DOHH2 (cell line): ENCODE data around the gene APOL4.

Experiments used
- H3F3A ChIP-seq: fragments of 200-600 bp; sonication (generic), shearing (Covaris generic); 2 replicates; pipeline ENCODE4 v1.6.0; 2016; ENCODE audit warnings: antibody characterized with exemption, mild to moderate bottlenecking; ENCODE audit not compliant: control insufficient read depth, insufficient read depth
- H3K27ac ChIP-seq: fragments of 200-600 bp; sonication (generic); 2 replicates; pipeline ENCODE4 v1.5.1; 2014; ENCODE audit warnings: low read depth, mild to moderate bottlenecking, low read length, moderate library complexity
- H3K27me3 ChIP-seq: fragments of 200-600 bp; sonication (generic); 2 replicates; pipeline ENCODE4 v1.6.1; 2014; ENCODE audit warnings: mild to moderate bottlenecking, low read length, mixed read lengths; ENCODE audit not compliant: control insufficient read depth
- H3K36me3 ChIP-seq: fragments of 200-600 bp; sonication (generic); 2 replicates; pipeline ENCODE4 v1.6.1; 2014; ENCODE audit warnings: mild to moderate bottlenecking, low read length, moderate library complexity, mixed read lengths; ENCODE audit not compliant: control insufficient read depth
- H3K4me1 ChIP-seq: fragments of 200-600 bp; sonication (generic); 2 replicates; pipeline ENCODE4 v1.6.1; 2014; ENCODE audit warnings: mild to moderate bottlenecking, low read length, mixed read lengths; ENCODE audit not compliant: control insufficient read depth
- H3K4me2 ChIP-seq: fragments of 200-600 bp; sonication (generic); 2 replicates; pipeline ENCODE4 v1.6.0; 2014; ENCODE audit warnings: mild to moderate bottlenecking, low read length, moderate library complexity
- H3K4me3 ChIP-seq: fragments of 200-600 bp; sonication (generic); 2 replicates; pipeline ENCODE4 v1.5.1; 2014; ENCODE audit warnings: mild to moderate bottlenecking, low read length, mixed read lengths
- H3K79me2 ChIP-seq: fragments of 200-600 bp; sonication (generic); 2 replicates; pipeline ENCODE4 v1.6.1; 2014; ENCODE audit warnings: mild to moderate bottlenecking, low read length, mixed read lengths; ENCODE audit not compliant: control insufficient read depth
- H3K9me2 ChIP-seq: fragments of 200-600 bp; sonication (generic); replicated peaks from 2 replicates; pipeline ENCODE4 v1.6.1; 2014; ENCODE audit warnings: mild to moderate bottlenecking, low read length, mixed read lengths; ENCODE audit not compliant: control insufficient read depth
- H3K9me3 ChIP-seq: fragments of 200-600 bp; sonication (generic); 2 replicates; pipeline ENCODE4 v1.6.1; 2014; ENCODE audit warnings: antibody characterized with exemption, low read length, mixed read lengths; ENCODE audit not compliant: control insufficient read depth, insufficient read depth
- H4K20me1 ChIP-seq: fragments of 200-600 bp; sonication (generic); 2 replicates; pipeline ENCODE4 v1.6.0; 2014; ENCODE audit warnings: low read depth, mild to moderate bottlenecking, antibody characterized with exemption, low read length, moderate library complexity; ENCODE audit not compliant: control insufficient read depth, insufficient read depth
- CTCF ChIP-seq: fragments of 200-600 bp; sonication (generic); IDR thresholded peaks from one replicate; pipeline ENCODE4 v1.5.1; 2014; ENCODE audit warnings: antibody characterized with exemption, mild to moderate bottlenecking, low read depth, low read length; ENCODE audit not compliant: poor library complexity, severe bottlenecking
- EZH2phosphoT487 ChIP-seq: fragments of 200-600 bp; sonication (generic); IDR thresholded peaks from 2 replicates; pipeline ENCODE4 v1.6.1; 2017; ENCODE audit warnings: borderline replicate concordance, mild to moderate bottlenecking, antibody characterized with exemption, low read length, moderate library complexity, mixed read lengths

Gene APOL4

GRCh38 chr22:36247955-36248354, 46.3 kb upstream of the APOL4 start:
- Histone ChIP-seq H3K27me3 (no peaks in the 10 kb centered on the region; the same call in 1 of the 2 replicates), H3K4me2 (no peak overlapping the region), H3K9me2 (no peaks in the 10 kb centered on the region), H3K9me3 (peaks cover 5% of the 10 kb centered on the region; the same call in 1 of the 2 replicates), H3K4me1 (peaks cover 3% of the 10 kb centered on the region), H4K20me1 (no peaks in the 10 kb centered on the region), H3K36me3 (no peaks in the 10 kb centered on the region), H3K27ac (no peak overlapping the region), H3F3A (no peaks in the 10 kb centered on the region), H3K79me2 (no peaks in the 10 kb centered on the region), H3K4me3 (no peak overlapping the region)
- TF ChIP-seq EZH2phosphoT487 (no peak), CTCF (no peak)

- H3K27ac ChIP-seq, result no peak overlapping the region
- H3K9me2 ChIP-seq, result no peaks in the 10 kb centered on the region
- H3K4me2 ChIP-seq, result no peak overlapping the region
- H3K9me3 ChIP-seq, result peaks cover 5% of the 10 kb centered on the region; the same call in 1 of the 2 replicates
- H3K4me3 ChIP-seq, result no peak overlapping the region
- H3F3A ChIP-seq, result no peaks in the 10 kb centered on the region
- no peaks in the 10 kb centered on the region; the same call in 1 of the 2 replicates for H3K27me3 ChIP-seq
- no peaks in the 10 kb centered on the region for H3K36me3 ChIP-seq
- no peaks in the 10 kb centered on the region for H3K79me2 ChIP-seq
- no peaks in the 10 kb centered on the region for H3K4me1 ChIP-seq
- TF ChIP-seq EZH2phosphoT487 (no peak), CTCF (no peak)
- no peaks in the 10 kb centered on the region for H4K20me1 ChIP-seq
These were observed 45.1 kb upstream of the APOL4 start for GRCh38 chr22:36246718-36247117.

- no peak overlapping the region for H3K27ac ChIP-seq
- H3F3A ChIP-seq, result no peaks in the 10 kb centered on the region
- H3K4me2 ChIP-seq, result no peak overlapping the region
- no peaks in the 10 kb centered on the region for H4K20me1 ChIP-seq
- H3K79me2 ChIP-seq, result no peaks in the 10 kb centered on the region
- H3K4me3 ChIP-seq, result no peak overlapping the region
- no peaks in the 10 kb centered on the region for H3K9me2 ChIP-seq
- no peak for TF ChIP-seq EZH2phosphoT487
- no peak for TF ChIP-seq CTCF
- no peaks in the 10 kb centered on the region for H3K4me1 ChIP-seq
- no peaks in the 10 kb centered on the region; the same call in 1 of the 2 replicates for H3K27me3 ChIP-seq
- H3K9me3 ChIP-seq, result peaks cover 5% of the 10 kb centered on the region; the same call in 1 of the 2 replicates
- H3K36me3 ChIP-seq, result no peaks in the 10 kb centered on the region
These were observed 44.3 kb upstream of the APOL4 start for GRCh38 chr22:36245805-36246356.
